GM12872 (cell line): Measurements from ENCODE around the gene TMEM176A.

ENCODE experiments used
- CTCF ChIP-seq: IDR thresholded peaks from 3 replicates; pipeline ENCODE4 v1.5.1; 2011; ENCODE audit warnings: low read depth, mild to moderate bottlenecking, low read length, moderate library complexity; ENCODE audit not compliant: insufficient read depth

The TMEM176A gene

GRCh38 chr7:150826061-150826849, 25.7 kb downstream of the TMEM176A start:
- no peak for TF ChIP-seq CTCF

GRCh38 chr7:150828384-150828783, 27.8 kb downstream of the TMEM176A start:
- no peak for TF ChIP-seq CTCF

- no peak for TF ChIP-seq CTCF
Measured at GRCh38 chr7:150829426-150829825, 28.9 kb downstream of the TMEM176A start.

GRCh38 chr7:150830937-150831336, 30.4 kb downstream of the TMEM176A start:
- TF ChIP-seq CTCF: no peak

GRCh38 chr7:150831851-150832250, 31.3 kb downstream of the TMEM176A start:
- TF ChIP-seq CTCF: no peak

GRCh38 chr7:150835019-150835418, 34.5 kb downstream of the TMEM176A start:
- TF ChIP-seq CTCF: no peak

- TF ChIP-seq CTCF: no peak
Measured at GRCh38 chr7:150835702-150836280, 35.2 kb downstream of the TMEM176A start.
